ENCODE measurements around the gene GLIS1.

GLIS1 gene

GRCh38 chr1:53543778-53544695 is 194.9 kb downstream of the GLIS1 start:
- DNase-seq: no peak

- DNase-seq: no peak
These were observed 195.7 kb downstream of the GLIS1 start for GRCh38 chr1:53543130-53543777.

GRCh38 chr1:53542551-53542950 is 196.4 kb downstream of the GLIS1 start:
- DNase-seq: no peak

- no peak for DNase-seq
These were observed 197.0 kb downstream of the GLIS1 start for GRCh38 chr1:53541761-53542550.

- DNase-seq: no peak
These were observed 197.7 kb downstream of the GLIS1 start for GRCh38 chr1:53541263-53541625.

- no peak for DNase-seq
These were observed 198.2 kb downstream of the GLIS1 start for GRCh38 chr1:53540604-53541262.

DNA sequence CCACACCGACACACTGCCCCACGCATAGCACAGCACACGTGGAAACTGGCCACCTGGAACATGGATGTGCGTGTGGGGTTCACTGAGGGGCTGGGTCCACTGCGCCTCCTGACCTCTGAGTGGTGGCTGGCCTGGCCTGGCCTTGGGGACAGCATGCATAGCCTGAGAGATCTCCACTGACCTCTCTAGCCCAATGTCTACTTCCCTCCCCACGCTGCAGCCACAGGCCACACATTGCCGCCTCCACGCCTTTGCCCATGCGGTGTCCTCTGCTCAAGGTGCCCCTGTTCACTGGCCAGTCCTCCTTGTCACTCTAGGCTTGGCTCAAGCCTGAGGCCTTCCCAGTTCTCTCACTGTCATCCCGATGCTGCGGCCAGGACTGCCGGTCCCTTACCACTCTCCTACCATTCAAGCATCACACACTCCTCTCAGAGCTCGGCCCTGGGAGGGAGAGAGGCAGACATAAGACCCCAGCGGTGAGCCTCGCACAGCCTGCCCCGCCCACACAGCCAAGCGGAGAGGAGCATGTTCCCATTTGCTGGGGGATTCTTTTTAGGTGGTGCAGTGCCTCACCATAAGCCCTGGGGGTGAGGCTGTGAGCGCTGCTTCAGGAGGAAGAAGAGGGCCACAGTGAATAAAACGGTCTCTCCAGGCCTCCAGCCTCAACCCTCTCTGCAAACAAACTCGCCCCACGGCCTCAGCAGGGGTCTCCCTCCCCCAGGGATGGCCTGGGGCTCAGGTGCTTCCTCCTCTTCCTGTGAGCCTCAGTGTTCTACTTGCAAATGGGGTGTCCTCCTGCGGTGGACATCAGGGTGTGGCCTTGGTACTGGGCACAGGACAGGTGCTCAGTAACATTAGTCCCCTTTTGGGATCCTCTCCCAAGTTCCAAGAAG is 199.0 kb downstream of the GLIS1 start:
- DNase-seq: no peak

GRCh38 chr1:53539226-53539625 is 199.7 kb downstream of the GLIS1 start:
- no peak for DNase-seq

GRCh38 chr1:53536606-53537005 is 202.4 kb downstream of the GLIS1 start:
- DNase-seq: no peak

GRCh38 chr1:53535846-53536245 is 203.1 kb downstream of the GLIS1 start:
- DNase-seq: no peak

DNA sequence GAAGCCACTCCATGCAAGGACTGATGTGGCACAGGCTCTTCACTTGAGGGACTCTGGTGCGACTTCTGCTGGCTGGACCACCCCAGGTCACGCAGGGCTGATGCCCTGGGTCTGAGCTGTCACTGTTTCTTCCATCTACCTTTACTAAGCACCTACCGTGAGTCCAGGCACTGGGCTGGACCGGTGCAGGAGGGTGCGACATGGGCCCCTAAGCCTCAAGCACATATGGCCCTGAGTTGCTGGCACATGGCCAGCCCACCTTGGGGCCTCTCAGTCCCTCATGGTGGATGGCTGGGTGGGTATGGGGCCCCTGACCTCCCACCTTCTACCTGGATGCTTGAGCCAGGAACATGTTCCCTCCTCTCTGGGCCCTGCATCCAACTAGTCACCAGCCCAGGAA is 203.7 kb downstream of the GLIS1 start:
- DNase-seq: no peak

GRCh38 chr1:53532912-53533311 is 206.1 kb downstream of the GLIS1 start:
- no peak for DNase-seq

- no peak for DNase-seq
These were observed 206.6 kb downstream of the GLIS1 start for GRCh38 chr1:53532377-53532776.

GRCh38 chr1:53530550-53530949 is 208.4 kb downstream of the GLIS1 start:
- DNase-seq: no peak

- DNase-seq: no peak
These were observed 209.4 kb downstream of the GLIS1 start for GRCh38 chr1:53529555-53529954.

GRCh38 chr1:53527368-53527767 is 211.6 kb downstream of the GLIS1 start:
- no peak for DNase-seq

- no peak for DNase-seq
These were observed 212.4 kb downstream of the GLIS1 start for GRCh38 chr1:53526451-53527101.

- DNase-seq: no peak
These were observed 213.4 kb downstream of the GLIS1 start for GRCh38 chr1:53525595-53525994.

DNA sequence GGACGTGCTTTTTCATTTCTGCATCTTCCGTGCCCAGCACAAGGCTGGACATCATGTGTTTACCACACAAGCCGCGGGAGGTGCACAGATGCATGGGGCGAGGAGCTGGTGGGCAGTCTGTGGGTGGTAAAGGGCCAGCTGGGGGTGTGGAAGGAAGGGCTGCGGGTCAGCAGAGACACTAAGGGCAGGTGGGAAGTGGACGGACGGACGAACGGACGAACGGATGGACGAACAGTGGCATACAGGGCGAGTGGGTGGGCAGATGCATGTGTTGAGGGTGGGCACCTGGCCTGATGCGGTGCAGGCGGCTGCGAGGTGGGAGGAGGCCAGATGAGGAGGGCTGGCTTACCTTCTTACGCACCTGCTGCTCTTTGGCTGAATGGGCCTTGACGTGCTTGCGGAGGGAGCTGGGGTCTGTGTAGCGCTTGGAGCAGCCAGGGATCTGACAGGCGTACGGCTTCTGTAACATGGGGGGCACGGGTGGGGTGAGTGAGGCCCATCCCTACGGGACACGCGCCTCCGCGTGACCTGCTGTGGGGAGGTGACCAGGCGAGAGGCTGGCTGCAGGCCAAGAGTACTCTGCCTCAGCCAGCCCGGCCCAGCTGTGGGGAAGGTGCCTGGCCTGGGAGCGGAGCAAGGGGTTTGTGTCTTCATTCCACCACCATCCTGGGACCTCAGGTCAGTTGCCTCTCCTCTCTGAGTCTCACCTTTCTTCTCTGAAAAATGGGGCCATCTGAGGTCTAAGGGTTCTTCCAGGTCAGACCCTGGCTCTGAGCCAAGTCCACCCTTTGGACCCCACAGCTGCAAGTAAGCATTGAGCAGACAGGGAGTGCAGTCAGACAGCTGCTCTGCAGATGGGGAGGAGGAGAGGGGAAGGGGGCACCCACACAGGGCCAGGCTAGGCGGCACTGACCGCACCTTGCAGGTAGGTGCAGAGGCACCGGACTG is 214.3 kb downstream of the GLIS1 start:
- DNase-seq: no peak

DNA sequence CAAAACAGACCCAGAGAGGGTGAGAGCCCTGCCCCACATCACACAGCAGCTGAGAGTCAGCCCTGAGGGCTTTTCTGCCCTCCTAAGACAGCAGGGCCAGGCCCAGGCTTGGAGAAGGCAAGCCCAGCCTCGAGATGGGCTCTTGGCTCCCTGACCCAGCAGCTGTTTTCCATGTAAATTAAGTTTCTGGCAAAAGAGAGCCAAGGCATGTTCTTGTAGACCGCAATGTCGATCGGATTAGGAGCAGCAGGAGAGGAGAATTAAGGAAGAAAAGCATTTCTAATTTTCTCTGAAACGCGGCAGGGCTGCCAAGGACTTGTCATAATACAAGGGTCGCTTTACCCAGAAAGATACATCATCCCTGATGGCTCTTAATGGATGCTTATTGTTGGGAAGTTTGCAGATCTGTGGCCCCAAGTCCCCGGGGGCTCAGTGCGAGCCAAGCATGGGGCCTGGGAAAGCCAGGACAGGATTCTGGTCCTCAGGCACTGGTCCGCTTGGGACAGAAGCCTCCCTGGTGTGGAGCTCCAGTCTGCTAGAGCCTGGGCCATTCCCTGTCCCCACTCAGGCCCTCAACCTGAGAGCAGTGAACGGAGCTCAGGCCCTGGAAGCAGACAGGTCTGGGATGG is 216.9 kb downstream of the GLIS1 start:
- DNase-seq: no peak

Measured in suppressor macrophage treated with lipopolysaccharide for 1 hour (primary cell).